Measurements from ENCODE around the gene IL9R.
"Not testable (repeated sequence)": the region's sequence is repeated elsewhere in the genome, so short reads cannot be mapped to it uniquely, and the experiment has no call there.

DNA sequence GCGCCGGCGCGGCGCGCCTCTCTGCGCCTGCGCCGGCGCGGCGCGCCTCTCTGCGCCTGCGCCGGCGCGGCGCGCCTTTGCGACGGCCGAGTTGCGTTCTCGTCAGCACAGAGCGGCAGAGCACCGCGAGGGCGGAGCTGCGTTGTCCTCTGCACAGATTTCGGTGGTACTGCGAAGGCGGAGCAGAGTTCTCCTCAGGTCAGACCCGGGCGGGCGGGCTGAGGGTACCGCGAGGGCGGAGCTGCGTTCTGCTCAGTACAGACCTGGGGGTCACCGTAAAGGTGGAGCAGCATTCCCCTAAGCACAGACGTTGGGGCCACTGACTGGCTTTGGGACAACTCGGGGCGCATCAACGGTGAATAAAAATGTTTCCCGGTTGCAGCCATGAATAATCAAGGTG, 31.8 kb downstream of the IL9R start:
- TF ChIP-seq CTCF (conservative IDR thresholded peaks at IDR 0.05; ENCODE audit: low read depth, low read length); MAZ (IDR thresholded peaks at IDR 0.05; ENCODE audit: borderline replicate concordance, low read depth, low read length); POLR2A (IDR thresholded peaks at IDR 0.05; ENCODE audit: low read depth, low read length); NFE2L2 (IDR thresholded peaks at IDR 0.05; ENCODE audit: low read depth, low read length); RAD21 (IDR thresholded peaks at IDR 0.05; ENCODE audit: low read length); MAFK (IDR thresholded peaks at IDR 0.05; ENCODE audit: low read depth, low read length); BHLHE40 (IDR thresholded peaks at IDR 0.05; ENCODE audit: low read depth, low read length); SMC3 (IDR thresholded peaks at IDR 0.05; ENCODE audit: low read depth, low read length): not testable (repeated sequence)
- TF ChIP-seq, protein P1, sequence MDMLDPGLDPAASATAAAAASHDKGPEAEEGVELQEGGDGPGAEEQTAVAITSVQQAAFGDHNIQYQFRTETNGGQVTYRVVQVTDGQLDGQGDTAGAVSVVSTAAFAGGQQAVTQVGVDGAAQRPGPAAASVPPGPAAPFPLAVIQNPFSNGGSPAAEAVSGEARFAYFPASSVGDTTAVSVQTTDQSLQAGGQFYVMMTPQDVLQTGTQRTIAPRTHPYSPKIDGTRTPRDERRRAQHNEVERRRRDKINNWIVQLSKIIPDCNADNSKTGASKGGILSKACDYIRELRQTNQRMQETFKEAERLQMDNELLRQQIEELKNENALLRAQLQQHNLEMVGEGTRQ (IDR thresholded peaks at IDR 0.05; ENCODE audit: low read depth, low read length) = not testable (repeated sequence)
